SK-N-DZ (cell line): ENCODE measurements around the gene LRIG1.
A peak's percentile ranks its signal among the peaks of the same experiment; 100 is the strongest.

ENCODE experiments used
- DNase-seq: peaks from one replicate; pipeline ENCODE4 v3.0.0-alpha.2; 2015; ENCODE audit warnings: low spot score

LRIG1 gene

GRCh38 chr3:66470956-66471686 is 29.7 kb downstream of the LRIG1 start:
- no peak for DNase-seq

- DNase-seq, result no peak
Observed at GRCh38 chr3:66470285-66470684, 30.5 kb downstream of the LRIG1 start.

DNA sequence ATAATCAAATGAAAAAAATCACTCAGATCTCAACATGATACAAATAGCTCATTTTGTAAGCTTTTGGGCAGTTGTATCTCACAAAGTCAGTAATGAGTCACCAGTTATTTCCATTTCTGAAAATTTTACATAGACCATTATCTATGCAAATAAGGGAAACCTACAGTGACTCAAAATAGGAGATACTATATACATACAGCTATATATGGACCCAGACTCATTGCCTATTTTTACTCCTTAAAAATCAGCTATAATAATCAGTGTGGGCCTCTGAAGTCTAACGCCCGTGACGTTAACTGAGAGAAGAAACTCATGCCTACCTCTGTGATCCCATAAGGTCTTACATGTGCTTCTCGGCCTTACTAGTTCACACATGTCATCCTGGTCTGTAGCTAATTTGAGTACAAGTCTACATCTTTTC is 31.6 kb downstream of the LRIG1 start:
- DNase-seq, result no peak

- no peak for DNase-seq
Observed at GRCh38 chr3:66467996-66468735, 32.7 kb downstream of the LRIG1 start.

DNA sequence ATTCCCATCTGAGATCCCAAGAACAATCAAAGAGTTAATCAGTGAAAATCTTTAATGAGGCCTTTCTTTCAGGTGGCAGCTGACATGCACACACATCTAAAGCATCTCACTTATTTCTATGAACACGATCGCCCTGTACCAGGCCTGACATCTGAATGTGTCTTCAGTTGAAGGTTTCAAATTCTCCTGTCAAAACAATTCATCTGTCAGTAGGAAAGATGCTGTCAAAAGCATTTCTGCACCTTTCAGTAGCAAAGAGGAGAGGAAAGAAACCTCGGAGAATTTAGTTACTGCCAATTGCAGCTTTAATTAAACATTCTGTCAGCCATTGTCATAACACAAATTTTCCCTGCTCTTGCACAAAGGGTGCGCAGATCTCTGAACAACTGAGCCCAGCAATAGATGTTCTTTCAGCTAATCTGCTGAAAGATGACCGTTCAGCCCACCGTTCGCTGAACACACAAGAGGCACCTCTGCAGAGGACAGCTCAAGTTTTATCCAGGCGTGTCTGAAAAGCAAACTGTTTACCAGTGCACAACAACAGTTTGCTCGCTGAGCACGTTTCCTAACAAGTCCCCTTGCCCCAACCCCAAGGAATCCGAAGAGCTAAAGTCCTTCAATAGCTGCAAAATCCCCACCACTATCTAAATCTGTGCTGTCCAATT is 34.1 kb downstream of the LRIG1 start:
- no peak for DNase-seq

GRCh38 chr3:66465587-66465986 is 35.2 kb downstream of the LRIG1 start:
- no peak for DNase-seq

- no peak for DNase-seq
Observed at GRCh38 chr3:66465034-66465433, 35.8 kb downstream of the LRIG1 start.

DNA sequence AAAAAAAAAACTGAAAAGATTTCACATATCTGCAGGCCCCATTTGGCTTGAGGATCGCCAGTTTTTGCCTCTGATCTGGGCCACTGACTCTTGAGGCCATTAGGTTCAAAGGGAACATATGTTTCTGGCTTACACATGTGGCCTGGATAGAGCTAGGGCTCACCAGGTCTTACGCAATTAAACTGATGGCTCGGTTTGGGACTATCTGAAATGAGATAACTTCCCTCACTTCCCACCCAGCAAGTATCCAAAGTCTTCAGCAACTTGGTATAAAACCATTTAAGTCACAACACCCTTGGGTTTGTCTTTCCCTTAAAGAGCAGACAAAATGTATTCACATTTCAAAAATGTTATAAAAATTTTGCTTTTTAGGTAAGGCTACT is 36.3 kb downstream of the LRIG1 start:
- no peak for DNase-seq

DNA sequence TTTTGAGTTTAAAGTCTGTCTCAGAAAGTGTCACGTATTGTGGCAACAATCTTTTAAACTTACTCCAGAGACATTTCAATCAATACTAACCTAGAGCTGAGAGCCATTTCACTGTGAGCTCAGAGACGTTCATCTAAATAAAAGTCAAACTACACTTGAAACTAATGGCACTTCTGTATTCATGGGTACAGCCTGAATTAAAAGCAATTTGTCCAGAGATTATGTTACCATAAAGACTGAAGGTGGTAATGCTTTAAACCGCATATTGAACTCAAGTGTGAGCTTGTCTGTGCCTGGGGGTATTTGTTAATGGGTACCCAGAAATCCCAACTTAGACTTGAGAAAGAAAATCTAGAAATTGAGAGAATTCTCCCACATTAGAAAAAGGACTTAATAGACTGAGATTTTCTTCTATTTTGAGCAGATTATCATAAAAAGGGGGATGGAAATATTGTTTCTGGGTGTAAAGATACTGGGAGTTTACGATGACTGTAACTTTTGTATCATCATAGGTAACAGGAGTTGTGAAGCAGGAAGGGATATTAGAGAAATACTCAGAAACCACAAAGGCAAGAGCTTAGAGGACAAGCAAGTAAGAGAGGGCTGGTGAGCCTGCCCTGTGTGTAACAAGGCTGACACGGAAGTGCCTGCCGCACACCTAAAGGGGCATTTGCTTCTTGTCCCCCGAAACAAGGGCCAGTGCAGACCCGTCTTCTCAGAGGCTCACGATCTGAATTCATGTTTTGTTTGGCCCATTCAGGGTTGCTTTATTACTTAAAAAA is 36.9 kb downstream of the LRIG1 start:
- no peak for DNase-seq

DNA sequence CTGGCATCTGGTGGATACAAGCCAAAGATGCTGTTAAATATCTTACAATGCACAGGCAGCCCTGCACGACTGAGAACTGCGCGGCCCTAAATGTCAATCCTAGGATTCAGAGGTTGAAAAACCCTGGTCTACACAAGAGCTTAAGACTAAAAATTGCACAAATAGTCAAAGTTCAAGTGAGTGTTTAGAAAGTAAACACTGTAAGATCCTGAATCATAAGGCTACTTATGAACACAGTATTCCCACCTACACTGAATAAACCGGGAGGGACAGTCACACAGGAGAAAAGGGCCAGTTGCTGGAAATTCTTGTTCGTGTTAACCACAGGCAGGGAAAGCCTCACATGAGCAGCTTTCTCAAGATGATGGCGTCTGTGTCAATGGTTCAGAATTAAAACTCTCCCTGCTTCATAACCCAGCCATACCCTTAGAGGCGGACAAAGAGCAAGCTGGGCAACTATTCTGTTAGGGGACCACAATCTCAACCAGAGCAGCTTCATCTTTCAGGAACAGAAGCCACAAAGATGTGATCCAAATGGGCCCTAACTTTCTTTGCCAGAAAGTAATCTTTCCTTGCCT is 37.7 kb downstream of the LRIG1 start:
- DNase-seq, result no peak

DNA sequence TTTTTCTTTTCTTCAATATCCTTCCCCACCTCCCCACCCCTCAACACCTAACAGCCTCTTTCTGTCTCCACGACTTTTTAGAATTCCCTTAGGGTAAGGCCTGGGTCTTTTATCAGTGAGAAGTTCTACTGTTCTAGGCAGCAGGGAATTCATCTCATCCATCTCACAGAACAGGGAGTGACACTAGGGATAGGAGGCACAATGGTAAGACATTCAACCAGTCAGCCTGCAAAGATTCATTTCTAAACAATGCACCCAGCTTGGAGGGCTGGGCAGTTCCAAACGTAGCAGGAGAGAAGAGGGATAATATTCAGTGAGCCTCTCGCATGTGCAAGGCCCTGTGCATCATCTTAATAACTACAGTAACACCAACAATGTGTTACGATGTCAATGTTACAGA is 43.6 kb downstream of the LRIG1 start:
- DNase-seq, result no peak

DNA sequence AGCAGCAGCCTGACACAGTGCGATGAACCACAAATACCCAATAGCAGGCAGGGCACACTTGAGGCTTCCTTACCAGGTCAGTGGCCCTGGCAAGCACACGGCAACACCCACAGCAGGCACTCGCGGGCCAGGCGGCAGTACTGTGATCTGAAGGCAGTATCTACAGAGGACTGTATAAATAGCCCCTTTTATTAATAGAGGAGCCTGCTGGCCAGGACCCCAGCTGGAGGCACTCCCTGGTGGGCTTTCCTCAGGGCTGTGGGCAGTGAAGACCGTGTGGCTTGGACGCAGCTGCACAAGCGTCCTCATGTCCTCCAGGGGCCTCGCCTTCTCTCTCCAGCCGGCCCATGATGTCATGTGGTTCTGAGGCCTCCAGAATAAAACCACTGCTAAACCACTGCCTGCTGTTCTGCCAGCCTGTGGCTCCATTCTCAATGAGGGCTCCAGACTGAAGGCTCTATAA is 44.1 kb downstream of the LRIG1 start:
- DNase-seq, result no peak

- no peak for DNase-seq
Observed at GRCh38 chr3:66454464-66454859, 46.4 kb downstream of the LRIG1 start.

DNA sequence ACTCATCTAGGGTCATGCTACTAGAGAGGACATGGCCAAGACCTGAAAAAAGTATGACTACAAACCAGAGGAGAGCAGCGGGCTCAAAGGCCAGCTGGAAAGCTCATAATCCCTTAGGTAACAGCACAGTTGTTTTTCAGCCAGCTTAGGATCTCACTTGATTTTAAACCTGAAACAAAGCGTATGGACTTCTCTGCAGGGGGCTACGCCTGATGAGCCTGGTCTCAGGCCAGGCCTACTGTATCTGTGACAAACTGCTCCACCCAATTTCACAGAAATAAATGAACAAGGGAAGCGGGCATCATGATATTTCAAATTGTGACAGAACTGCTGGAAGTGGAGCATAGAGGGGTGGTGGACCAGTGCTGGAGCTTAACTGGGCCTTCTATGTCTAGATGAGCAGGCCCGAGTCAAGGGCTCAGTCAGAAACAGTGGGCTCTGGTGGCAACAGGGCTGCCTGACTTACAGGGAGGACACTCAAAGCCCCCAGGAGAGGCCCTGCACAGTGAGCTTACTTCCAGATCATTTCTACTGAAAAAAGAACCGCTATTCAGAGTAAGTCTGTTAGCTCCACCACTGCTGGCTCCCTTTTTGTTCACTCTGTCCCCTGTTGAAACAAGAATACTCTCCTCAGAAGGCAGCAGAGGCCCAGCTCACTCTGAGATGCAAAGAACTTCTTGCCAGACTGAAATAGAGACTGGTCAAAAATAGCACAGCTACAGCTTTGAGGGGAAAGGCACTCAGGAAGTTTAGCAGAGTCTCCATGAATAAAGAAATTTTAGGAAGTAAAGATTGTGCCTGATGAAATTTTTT is 47.0 kb downstream of the LRIG1 start:
- no peak for DNase-seq

DNA sequence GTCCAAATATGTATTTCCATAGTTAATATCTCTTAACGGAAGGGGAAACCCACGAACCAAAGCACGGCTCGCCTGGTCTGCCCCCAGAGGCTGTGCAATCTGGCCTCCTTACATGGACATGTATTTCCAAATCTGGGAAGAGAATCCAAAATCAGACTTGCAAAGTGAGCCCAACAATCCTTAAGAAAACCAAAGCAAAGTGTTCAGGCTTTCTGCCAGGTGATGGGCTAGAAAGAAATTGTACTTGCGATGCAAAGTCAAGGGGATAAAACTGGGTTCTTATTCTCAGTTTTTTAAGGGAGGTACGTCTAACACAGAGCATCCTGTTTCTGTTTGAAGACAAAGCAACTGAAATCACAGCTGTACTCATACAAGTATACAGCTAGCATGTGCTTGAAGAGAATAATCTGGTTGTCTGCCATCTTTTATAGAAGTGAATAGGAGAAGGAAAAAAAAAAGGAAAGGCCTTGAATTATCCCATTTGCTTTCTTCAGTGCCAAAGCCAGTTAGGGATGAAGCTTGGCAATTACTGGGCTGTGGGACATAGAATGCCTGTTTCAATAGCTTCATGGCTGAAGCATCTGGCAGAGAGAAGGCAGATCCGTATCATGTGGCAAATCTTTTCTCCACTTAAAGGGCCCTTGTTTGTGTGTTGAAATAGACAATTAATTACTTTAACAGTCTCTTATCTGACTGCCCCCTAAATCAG is 48.4 kb downstream of the LRIG1 start:
- DNase-seq, result peak; percentile 24

GRCh38 chr3:66451766-66452165 is 49.1 kb downstream of the LRIG1 start:
- no peak for DNase-seq

- DNase-seq, result no peak
Observed at GRCh38 chr3:66450390-66451022, 50.3 kb downstream of the LRIG1 start.

DNA sequence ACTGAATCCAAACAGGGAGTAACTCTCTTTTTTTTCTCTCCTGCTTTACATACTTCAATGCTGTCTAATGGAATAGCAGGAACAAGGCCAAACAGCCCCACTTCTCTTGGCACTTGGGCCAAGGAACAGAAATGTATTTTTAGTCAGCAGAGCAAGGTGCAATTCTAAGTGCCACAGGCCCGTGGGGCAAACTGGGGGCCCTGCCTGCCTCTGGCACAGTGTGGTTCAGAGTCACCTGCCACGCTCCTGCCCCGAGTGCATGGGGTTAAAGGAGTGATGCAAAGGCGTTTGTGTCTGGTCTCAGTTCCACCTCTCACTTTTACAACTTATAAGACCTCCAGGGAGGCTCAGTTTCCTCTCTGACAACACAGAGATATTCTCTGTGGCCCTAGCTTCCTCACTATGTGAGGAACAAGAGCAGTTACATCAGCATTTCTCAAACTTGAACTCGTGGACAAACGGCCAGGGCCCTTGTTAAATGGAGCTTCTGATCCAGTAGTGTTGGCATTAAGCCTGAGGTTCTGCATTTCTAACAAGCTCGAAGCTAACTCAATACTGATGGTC is 51.3 kb downstream of the LRIG1 start:
- no peak for DNase-seq

DNA sequence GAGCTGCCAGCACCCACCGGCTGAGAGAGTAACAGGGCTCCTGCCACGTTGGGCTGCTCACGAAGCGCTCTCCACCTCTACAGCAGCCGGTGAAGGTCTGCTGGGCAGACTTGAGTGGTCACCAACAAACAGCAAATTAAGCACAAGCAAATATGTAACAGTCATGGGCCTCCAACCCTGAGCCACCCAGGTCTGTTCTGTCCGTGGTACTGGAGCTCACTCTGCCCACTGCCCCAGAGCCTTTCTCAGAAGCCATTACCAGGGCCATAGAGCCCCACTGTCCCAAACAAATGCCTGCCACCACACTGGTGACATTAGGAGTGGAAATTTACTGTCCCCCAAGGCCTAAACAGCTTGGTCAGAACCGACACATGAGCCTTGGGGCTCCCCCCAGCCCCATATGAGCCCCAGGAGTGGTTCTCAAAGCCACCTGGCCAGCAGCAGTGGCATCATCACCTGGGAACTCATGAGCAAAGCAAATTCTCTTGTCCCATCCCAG is 56.6 kb downstream of the LRIG1 start:
- no peak for DNase-seq
